Suprapubic skin (tissue), 4 donors: ENCODE measurements around the gene MIGA2.

Experiments used
- EP300 ChIP-seq: sonication (generic); formaldehyde crosslinking; IDR thresholded peaks from one replicate; pipeline ENCODE4 v1.6.1; 2017; ENCODE audit warnings: antibody characterized with exemption
- POLR2A ChIP-seq, 2 donors: fragments of 450-650 bp; IDR thresholded peaks; one replicate each; pipeline ENCODE4 v1.6.1; 2017; ENCODE audit warnings: antibody characterized with exemption in 2 of 2, mild to moderate bottlenecking in 2 of 2, moderate library complexity in 2 of 2
- POLR2AphosphoS5 ChIP-seq, 3 donors: sonication (generic); formaldehyde crosslinking; IDR thresholded peaks; one replicate each; pipeline ENCODE4 v1.6.1; 2017; ENCODE audit warnings: antibody characterized with exemption in 3 of 3
- TF ChIP-seq, protein P1 (sequence below), 2 donors: fragments of 200-600 bp in 1 of 2; fragments of 450-650 bp in 1 of 2; sonication (generic) in 1 of 2; IDR thresholded peaks; one replicate each; pipeline ENCODE4 v1.5.1; 2016 to 2019; ENCODE audit warnings: antibody characterized with exemption in 2 of 2, mild to moderate bottlenecking in 1 of 2, moderate library complexity in 1 of 2

DNA sequence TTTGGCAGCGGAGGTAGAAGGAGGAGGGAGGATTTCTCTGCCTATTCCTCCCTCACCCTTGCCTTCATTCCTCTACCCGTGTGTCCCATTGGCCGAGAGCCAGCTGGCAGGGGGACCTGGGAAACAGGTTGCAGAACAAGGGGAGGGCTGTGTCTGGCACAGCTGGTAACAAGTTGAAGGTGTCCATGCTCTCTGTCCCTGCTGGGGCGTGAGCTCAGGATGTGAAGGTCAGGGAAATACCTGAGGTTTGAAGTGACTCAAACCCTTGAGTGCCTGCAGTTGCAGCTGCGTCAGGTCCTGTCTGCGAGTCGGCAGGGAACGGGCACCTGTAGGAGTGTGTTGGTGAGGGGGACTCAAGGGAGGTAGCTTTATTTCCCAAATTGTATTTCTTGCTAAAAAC, 16.2 kb downstream of the MIGA2 start:
- TF ChIP-seq, protein P1, sequence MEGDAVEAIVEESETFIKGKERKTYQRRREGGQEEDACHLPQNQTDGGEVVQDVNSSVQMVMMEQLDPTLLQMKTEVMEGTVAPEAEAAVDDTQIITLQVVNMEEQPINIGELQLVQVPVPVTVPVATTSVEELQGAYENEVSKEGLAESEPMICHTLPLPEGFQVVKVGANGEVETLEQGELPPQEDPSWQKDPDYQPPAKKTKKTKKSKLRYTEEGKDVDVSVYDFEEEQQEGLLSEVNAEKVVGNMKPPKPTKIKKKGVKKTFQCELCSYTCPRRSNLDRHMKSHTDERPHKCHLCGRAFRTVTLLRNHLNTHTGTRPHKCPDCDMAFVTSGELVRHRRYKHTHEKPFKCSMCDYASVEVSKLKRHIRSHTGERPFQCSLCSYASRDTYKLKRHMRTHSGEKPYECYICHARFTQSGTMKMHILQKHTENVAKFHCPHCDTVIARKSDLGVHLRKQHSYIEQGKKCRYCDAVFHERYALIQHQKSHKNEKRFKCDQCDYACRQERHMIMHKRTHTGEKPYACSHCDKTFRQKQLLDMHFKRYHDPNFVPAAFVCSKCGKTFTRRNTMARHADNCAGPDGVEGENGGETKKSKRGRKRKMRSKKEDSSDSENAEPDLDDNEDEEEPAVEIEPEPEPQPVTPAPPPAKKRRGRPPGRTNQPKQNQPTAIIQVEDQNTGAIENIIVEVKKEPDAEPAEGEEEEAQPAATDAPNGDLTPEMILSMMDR (IDR thresholded peaks at IDR 0.05): no peak
- TF ChIP-seq EP300: no peak
- no peak for TF ChIP-seq POLR2A (IDR thresholded peaks at IDR 0.05)
- TF ChIP-seq POLR2AphosphoS5 (IDR thresholded peaks at IDR 0.05): no peak
